Ovary (tissue), 9 donors: ENCODE data around the gene SERPINB13. TPM values are rescaled to one million over a fixed set of nuclear protein-coding genes. Genes with fewer than 3 reads are reported as not detected.

Source experiments
- DNase-seq, 5 donors: peaks; one replicate each; pipeline ENCODE4 v3.0.0-alpha.2; 2019 to 2020
- H3K27ac ChIP-seq, 2 donors: fragments of 200-600 bp; one replicate each; pipeline versions ENCODE4 v1.5.1 to v1.8.0; 2019 to 2022
- H3K27me3 ChIP-seq: fragments of 200-600 bp; one replicate; pipeline ENCODE4 v1.8.0; 2022
- H3K36me3 ChIP-seq: fragments of 200-600 bp; sonication (generic); one replicate; pipeline ENCODE4 v1.5.1; 2019
- H3K4me1 ChIP-seq: one replicate; pipeline ENCODE4 v1.8.1; 2013; ENCODE audit warnings: mild to moderate bottlenecking, moderate library complexity; ENCODE audit not compliant: insufficient read depth
- H3K4me3 ChIP-seq: fragments of 200-600 bp; sonication (generic); one replicate; pipeline ENCODE4 v1.5.1; 2017
- H3K9me3 ChIP-seq, 2 donors: fragments of 200-600 bp in 1 of 2; sonication (generic) in 1 of 2; one replicate each; pipeline versions ENCODE4 v1.5.1 to v1.8.1; 2013 to 2019; ENCODE audit warnings: mild to moderate bottlenecking in 1 of 2, moderate library complexity in 1 of 2
- CTCF ChIP-seq, 3 donors: fragments of 450-650 bp in 2 of 3; fragments of 200-600 bp in 1 of 3; IDR thresholded peaks; one replicate each; pipeline versions ENCODE4 v1.5.1 to v1.8.0; 2016 to 2022; ENCODE audit warnings: antibody characterized with exemption in 3 of 3, mild to moderate bottlenecking in 1 of 3
- EP300 ChIP-seq: sonication (generic); formaldehyde crosslinking; IDR thresholded peaks from one replicate; pipeline ENCODE4 v1.6.1; 2017; ENCODE audit warnings: antibody characterized with exemption
- POLR2A ChIP-seq: fragments of 450-650 bp; IDR thresholded peaks from one replicate; pipeline ENCODE4 v1.6.1; 2017; ENCODE audit warnings: antibody characterized with exemption, mild to moderate bottlenecking, moderate library complexity
- WGBS, 3 donors: extraction: QIAGEN DNeasy Blood & Tissue Kit in 1 of 3; methylation state at CpG; one replicate each; pipeline versions ENCODE4 v1.1.5 to v1.1.7; 2013 to 2017; 5-methylcytosine and 5-hydroxymethylcytosine counted together
- intact Hi-C, 4 donors: fragments of 100-400 bp; cut with DNase I; formaldehyde crosslinking; loops; one replicate each; pipeline versions ENCODE4 v1.11.0 to v1.15.1; 2022 to 2023
- polyA plus RNA-seq, 2 donors: library from polyadenylated mRNA; stranded (reverse); fragments of 200-250 nt in 1 of 2; fragments of 350-450 nt in 1 of 2; fragmentation: Illumina TruSeq in 1 of 2; extraction: RNeasy Lipid Tissue Mini Kit (QIAGEN cat#74804) in 1 of 2; gene quantifications; one replicate each; pipeline ENCODE4 v1.2.3, GENCODE V29; 2013 to 2014
- total RNA-seq, 7 donors: library from RNA; depleted of rRNA in 2 of 7; stranded (reverse); fragments of >200 nt in 2 of 7; fragmentation: NEBNext Ultra II Directional in 3 of 7; extraction: Animal tissue kit (Norgen Biotek cat#: 25700) in 3 of 7; gene quantifications; one replicate each; pipeline versions ENCODE4 v1.1.0 to v1.2.4, GENCODE V29; 2016 to 2023
- donor health status: DM: no; HTN: no; CAD: no; lungs with moderate emphysema.
- donor health status: DM: no; HTN: no; CAD: no.
- donor health status: Bipolar disorder and iron deficiency.
- donor health status: DM: yes; HTN: yes; CAD: no.
- donor health status: DM: no; HTN: no; CAD: no.
- donor health status: DM: yes; HTN: yes; CAD: no.

The SERPINB13 gene
- total and polyA plus RNA-seq, 9 donors, result 0.46 TPM; not detected in 8

- no peaks in the 10 kb centered on the region for H3K4me1 ChIP-seq
- no peaks in the 10 kb centered on the region for H3K9me3 ChIP-seq
- intact Hi-C loops, result no loop called here
- TF ChIP-seq EP300 (no peak), POLR2A (no peak), CTCF (IDR thresholded peaks at IDR 0.05) (no peak)
- no peaks in the 10 kb centered on the region for H3K36me3 ChIP-seq
- no peak overlapping the region for H3K4me3 ChIP-seq
- no peak overlapping the region for H3K27ac ChIP-seq
- 65 to 80% (median 76%) methylated on average over 3 of the region's 3 CpGs for WGBS, 3 donors
- no peaks in the 10 kb centered on the region for H3K27me3 ChIP-seq
- no peak for DNase-seq
Measured at GRCh38 chr18:63545000-63545399, 42.1 kb upstream of the SERPINB13 start.

GRCh38 chr18:63550068-63550467 is 37.1 kb upstream of the SERPINB13 start:
- intact Hi-C loops, result no loop called here
- TF ChIP-seq POLR2A (no peak), EP300 (no peak), CTCF (IDR thresholded peaks at IDR 0.05) (no peak)
- Histone ChIP-seq H3K36me3 (no peaks in the 10 kb centered on the region), H3K9me3 (no peaks in the 10 kb centered on the region), H3K4me3 (no peak overlapping the region), H3K4me1 (no peaks in the 10 kb centered on the region), H3K27me3 (no peaks in the 10 kb centered on the region), H3K27ac (no peak overlapping the region)
- WGBS, 3 donors, result 43 to 61% (median 49%) methylated on average over 1 of the region's 1 CpG
- DNase-seq, result no peak

GRCh38 chr18:63551769-63552168 is 35.4 kb upstream of the SERPINB13 start:
- intact Hi-C loops, result no loop called here
- Histone ChIP-seq H3K27me3 (no peaks in the 10 kb centered on the region), H3K4me3 (no peak overlapping the region), H3K9me3 (no peaks in the 10 kb centered on the region), H3K27ac (no peak overlapping the region), H3K36me3 (no peaks in the 10 kb centered on the region), H3K4me1 (no peaks in the 10 kb centered on the region)
- 67 to 88% (median 83%) methylated on average over 3 of the region's 3 CpGs for WGBS, 3 donors
- TF ChIP-seq POLR2A (no peak), EP300 (no peak), CTCF (IDR thresholded peaks at IDR 0.05) (no peak)
- no peak for DNase-seq

GRCh38 chr18:63552581-63552980 is 34.6 kb upstream of the SERPINB13 start:
- intact Hi-C loops, result no loop called here
- WGBS, 3 donors, result 91 to 93% (median 92%) methylated on average over 2 of the region's 2 CpGs
- H3K27ac ChIP-seq, result no peak overlapping the region
- H3K27me3 ChIP-seq, result no peaks in the 10 kb centered on the region
- no peak for DNase-seq
- no peaks in the 10 kb centered on the region for H3K36me3 ChIP-seq
- no peaks in the 10 kb centered on the region for H3K9me3 ChIP-seq
- TF ChIP-seq CTCF (IDR thresholded peaks at IDR 0.05) (no peak), EP300 (no peak), POLR2A (no peak)
- H3K4me1 ChIP-seq, result no peaks in the 10 kb centered on the region
- no peak overlapping the region for H3K4me3 ChIP-seq

GRCh38 chr18:63553081-63553480 is 34.1 kb upstream of the SERPINB13 start:
- no peak for DNase-seq
- H3K36me3 ChIP-seq, result no peaks in the 10 kb centered on the region
- TF ChIP-seq CTCF (IDR thresholded peaks at IDR 0.05), result no peak
- no peak for TF ChIP-seq EP300
- no peak for TF ChIP-seq POLR2A
- no peaks in the 10 kb centered on the region for H3K27me3 ChIP-seq
- H3K4me3 ChIP-seq, result no peak overlapping the region
- H3K4me1 ChIP-seq, result no peaks in the 10 kb centered on the region
- intact Hi-C loops, result no loop called here
- no peak overlapping the region for H3K27ac ChIP-seq
- WGBS, 3 donors, result 0 to 2% (median 0%) methylated on average over 1 of the region's 1 CpG
- H3K9me3 ChIP-seq, result no peaks in the 10 kb centered on the region
